ENCODE results near the gene ATP11A. TPM values are rescaled to one million over a fixed set of nuclear protein-coding genes. Genes with fewer than 3 reads are reported as not detected.

Gene ATP11A
- total and polyA plus RNA-seq, 2 experiments from 2014 or later = 28.7 to 30.8 TPM

GRCh38 chr13:112743451-112744167 is 53.8 kb downstream of the ATP11A start:
- Histone ChIP-seq H2AFZ (no peak overlapping the region), H4K20me1 (ENCODE audit: insufficient read depth, poor library complexity, severe bottlenecking) (peaks cover 25% of the 10 kb centered on the region), H3K27ac (no peak overlapping the region), H3K9me3 (ENCODE audit: low read depth) (no peaks in the 10 kb centered on the region), H3K4me3 (no peak overlapping the region), H3K4me1 (ENCODE audit: insufficient read depth) (no peaks in the 10 kb centered on the region), H3K9me2 (replicated peaks; ENCODE audit: insufficient read depth) (no peaks in the 10 kb centered on the region), H3K27me3 (no peaks in the 10 kb centered on the region), H3K4me2 (no peak overlapping the region), H3K79me2 (peaks cover 98% of the 10 kb centered on the region), H3K36me3 (replicated peaks; ENCODE audit: insufficient read depth, low read depth) (no peaks in the 10 kb centered on the region)
- no peak for DNase-seq (ENCODE audit: low spot score)
- no peak for TF ChIP-seq EZH2phosphoT487 (IDR thresholded peaks at IDR 0.05; ENCODE audit: low read depth, severe bottlenecking, unreplicated experiment)
- TF ChIP-seq CTCF (IDR thresholded peaks at IDR 0.05; ENCODE audit: poor library complexity) = no peak
- no peak for TF ChIP-seq EZH2 (IDR thresholded peaks at IDR 0.05; ENCODE audit: borderline replicate concordance)
- 89% methylated on average over 12 of the region's 12 CpGs for WGBS (ENCODE audit: low lambda C conversion rate, missing lambda C conversion rate)

GRCh38 chr13:112744168-112745021 is 54.6 kb downstream of the ATP11A start:
- Histone ChIP-seq H3K9me2 (replicated peaks; ENCODE audit: insufficient read depth) (no peaks in the 10 kb centered on the region), H3K36me3 (replicated peaks; ENCODE audit: insufficient read depth, low read depth) (no peaks in the 10 kb centered on the region), H4K20me1 (ENCODE audit: insufficient read depth, poor library complexity, severe bottlenecking) (peaks cover 25% of the 10 kb centered on the region), H3K27me3 (no peaks in the 10 kb centered on the region), H3K4me1 (ENCODE audit: insufficient read depth) (no peaks in the 10 kb centered on the region), H2AFZ (no peak overlapping the region), H3K4me3 (no peak overlapping the region), H3K79me2 (peaks cover 96% of the 10 kb centered on the region), H3K27ac (no peak overlapping the region), H3K4me2 (no peak overlapping the region), H3K9me3 (ENCODE audit: low read depth) (no peaks in the 10 kb centered on the region)
- TF ChIP-seq EZH2 (IDR thresholded peaks at IDR 0.05; ENCODE audit: borderline replicate concordance) (no peak), EZH2phosphoT487 (IDR thresholded peaks at IDR 0.05; ENCODE audit: low read depth, severe bottlenecking, unreplicated experiment) (no peak), CTCF (IDR thresholded peaks at IDR 0.05; ENCODE audit: poor library complexity) (no peak)
- WGBS (ENCODE audit: low lambda C conversion rate, missing lambda C conversion rate) = 78% methylated on average over 22 of the region's 22 CpGs
- no peak for DNase-seq (ENCODE audit: low spot score)

- H3K9me2 ChIP-seq (replicated peaks; ENCODE audit: insufficient read depth) = no peaks in the 10 kb centered on the region
- no peak for DNase-seq (ENCODE audit: low spot score)
- H3K4me1 ChIP-seq (ENCODE audit: insufficient read depth) = no peaks in the 10 kb centered on the region
- H3K27ac ChIP-seq = no peak overlapping the region
- no peak overlapping the region for H3K4me2 ChIP-seq
- no peaks in the 10 kb centered on the region for H3K9me3 ChIP-seq (ENCODE audit: low read depth)
- H3K4me3 ChIP-seq = no peak overlapping the region
- H3K27me3 ChIP-seq = no peaks in the 10 kb centered on the region
- 97% methylated on average over 29 of the region's 29 CpGs for WGBS (ENCODE audit: low lambda C conversion rate, missing lambda C conversion rate)
- no peak overlapping the region for H2AFZ ChIP-seq
- H3K36me3 ChIP-seq (replicated peaks; ENCODE audit: insufficient read depth, low read depth) = no peaks in the 10 kb centered on the region
- TF ChIP-seq EZH2 (IDR thresholded peaks at IDR 0.05; ENCODE audit: borderline replicate concordance) (no peak), CTCF (IDR thresholded peaks at IDR 0.05; ENCODE audit: poor library complexity) (no peak), EZH2phosphoT487 (IDR thresholded peaks at IDR 0.05; ENCODE audit: low read depth, severe bottlenecking, unreplicated experiment) (no peak)
- H3K79me2 ChIP-seq = peaks cover 86% of the 10 kb centered on the region
- peaks cover 31% of the 10 kb centered on the region for H4K20me1 ChIP-seq (ENCODE audit: insufficient read depth, poor library complexity, severe bottlenecking)
Measured at GRCh38 chr13:112746044-112746443, 56.2 kb downstream of the ATP11A start.
